GM19351 (cell line): ENCODE data around the gene UNC80.
A peak's percentile ranks its signal among the peaks of the same experiment; 100 is the strongest.

ENCODE experiments used
- ATAC-seq: cut with Tn5 transposase; IDR thresholded peaks from one replicate; pipeline ENCODE4 v1.9.1; 2021; ENCODE audit warnings: mild to moderate bottlenecking, moderate library complexity; ENCODE audit not compliant: unreplicated experiment

UNC80 gene

DNA sequence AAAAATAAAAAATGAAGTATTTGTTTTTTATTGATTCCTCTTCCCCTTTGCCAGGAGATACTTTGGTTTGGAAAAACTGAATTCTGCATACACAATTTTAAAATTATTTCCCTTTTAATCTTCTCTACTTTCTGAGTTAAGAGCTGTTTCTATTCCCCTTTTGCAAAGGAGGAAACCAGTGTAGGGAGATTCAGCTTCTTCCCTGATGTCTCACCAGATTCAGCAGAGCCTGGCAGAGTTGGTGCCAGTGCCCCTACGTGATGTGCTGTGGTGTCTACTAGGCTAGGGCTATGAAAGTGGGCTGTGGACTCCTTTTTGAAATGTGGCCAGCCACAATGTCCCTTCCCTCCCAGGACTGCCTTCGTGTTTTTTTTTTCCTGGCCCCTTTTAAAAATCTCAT, 233.2 kb downstream of the UNC80 start:
- no peak for ATAC-seq

DNA sequence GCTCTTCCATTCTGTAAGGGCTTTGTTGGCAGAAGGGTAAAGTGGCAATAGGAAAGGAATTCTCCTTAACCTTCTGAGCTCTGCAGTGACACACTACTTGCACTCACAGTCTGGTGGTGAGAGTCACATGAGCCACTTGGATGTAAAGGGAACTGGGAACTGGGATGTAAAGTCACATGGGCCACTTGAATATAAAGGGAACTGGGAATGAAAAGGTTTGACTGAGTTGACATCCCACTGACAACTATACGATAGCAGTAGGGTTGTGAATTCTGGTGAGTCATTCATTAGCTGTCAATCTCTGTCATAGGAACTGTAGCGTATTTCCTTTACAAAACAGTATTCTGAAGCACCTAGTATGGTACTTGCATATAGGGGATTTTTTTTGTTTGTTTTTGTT, 236.3 kb downstream of the UNC80 start:
- peak; percentile 41 for ATAC-seq

DNA sequence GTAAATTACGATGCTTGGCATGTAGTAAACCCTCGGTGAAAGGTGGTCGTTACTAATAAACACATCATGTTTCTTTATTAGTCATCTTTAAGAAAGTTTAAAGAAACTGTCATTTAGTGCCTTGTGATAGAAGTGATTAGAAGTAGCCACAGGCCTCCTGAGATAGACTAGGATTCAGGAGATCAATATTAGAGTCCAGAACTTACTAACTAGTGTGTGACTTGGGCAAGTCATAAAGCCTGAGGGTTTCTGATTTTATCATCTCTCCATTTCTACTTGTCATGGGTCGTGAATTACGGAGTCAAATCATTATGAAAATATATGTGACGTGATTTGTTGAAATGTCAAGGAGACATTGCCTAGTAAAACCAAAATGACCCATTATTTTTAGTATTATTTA, 237.5 kb downstream of the UNC80 start:
- ATAC-seq, result no peak

DNA sequence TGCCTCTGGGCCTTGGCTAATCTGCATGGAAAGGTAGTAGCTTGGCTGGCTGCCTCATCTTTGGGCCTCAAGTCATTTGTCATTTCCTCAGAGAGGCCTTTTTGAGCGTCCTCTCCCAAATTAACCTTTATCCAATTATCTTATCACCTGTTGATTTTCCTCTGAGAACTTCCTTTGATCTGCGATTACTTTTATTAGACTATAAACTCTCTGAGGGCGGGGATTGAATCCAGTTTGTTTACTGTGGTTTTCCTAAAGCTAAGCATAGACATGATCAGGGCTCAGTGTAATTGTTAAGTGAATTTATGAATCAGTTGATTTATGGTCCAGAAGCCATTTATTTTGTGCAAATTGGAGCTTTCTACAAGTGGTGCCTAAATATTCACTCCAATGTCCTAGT, 238.3 kb downstream of the UNC80 start:
- ATAC-seq, result no peak

DNA sequence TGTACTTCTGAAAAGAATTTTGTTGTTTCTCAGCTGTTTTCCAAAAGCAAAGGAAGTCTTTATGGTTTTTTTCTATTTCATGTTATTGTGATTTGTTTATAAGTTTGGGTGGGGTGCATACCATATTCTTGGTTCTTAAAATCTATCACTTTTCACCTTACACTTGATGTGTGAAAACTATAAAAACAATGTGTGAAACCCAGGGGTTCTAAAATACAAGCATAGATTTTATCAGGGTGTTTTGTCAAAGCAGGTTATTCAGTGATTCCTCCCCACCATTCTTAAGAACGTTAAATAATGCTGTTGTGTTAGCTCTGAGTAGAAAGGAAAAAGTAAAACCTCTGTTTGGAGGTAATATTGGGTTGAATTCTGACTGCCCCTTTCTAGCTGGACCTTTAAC, 248.5 kb downstream of the UNC80 start:
- no peak for ATAC-seq

DNA sequence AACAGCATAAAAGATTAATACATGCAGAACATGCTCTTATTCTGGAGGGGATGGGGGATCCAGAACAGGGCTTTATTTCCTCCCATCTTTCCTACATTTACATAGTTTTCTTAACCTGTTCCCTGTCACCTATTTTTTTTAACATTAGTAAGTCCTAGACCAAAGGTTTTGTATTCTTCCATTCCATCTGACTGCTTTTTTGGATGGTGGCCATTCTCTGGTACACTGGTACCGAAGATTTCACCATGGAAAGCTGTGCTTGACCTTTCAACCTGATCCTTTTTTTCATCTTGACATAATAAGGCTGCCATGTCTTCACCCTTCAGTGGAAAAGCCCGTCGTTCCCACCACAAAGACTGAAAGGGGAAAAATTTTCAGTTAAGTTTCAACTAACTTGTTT, 251.2 kb downstream of the UNC80 start:
- ATAC-seq, result no peak

DNA sequence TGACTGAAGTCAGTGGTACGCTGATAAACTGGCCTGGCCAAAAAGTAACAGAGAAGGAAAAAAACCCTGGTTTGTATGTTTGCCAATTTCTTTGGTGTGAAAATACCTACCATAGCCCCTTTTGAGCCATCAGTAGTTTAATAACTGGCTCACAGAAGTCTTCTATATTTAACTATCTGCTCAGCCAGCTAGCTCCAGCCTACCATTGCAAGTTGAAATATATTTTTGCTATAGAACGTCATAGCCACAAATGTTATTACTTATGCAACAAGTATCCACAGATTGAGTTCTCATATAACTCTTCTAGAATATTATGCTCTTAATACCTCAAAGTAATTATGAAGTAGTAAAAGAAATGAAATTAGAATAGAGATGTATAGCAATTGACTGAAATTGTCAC, 256.0 kb downstream of the UNC80 start:
- ATAC-seq, result no peak

DNA sequence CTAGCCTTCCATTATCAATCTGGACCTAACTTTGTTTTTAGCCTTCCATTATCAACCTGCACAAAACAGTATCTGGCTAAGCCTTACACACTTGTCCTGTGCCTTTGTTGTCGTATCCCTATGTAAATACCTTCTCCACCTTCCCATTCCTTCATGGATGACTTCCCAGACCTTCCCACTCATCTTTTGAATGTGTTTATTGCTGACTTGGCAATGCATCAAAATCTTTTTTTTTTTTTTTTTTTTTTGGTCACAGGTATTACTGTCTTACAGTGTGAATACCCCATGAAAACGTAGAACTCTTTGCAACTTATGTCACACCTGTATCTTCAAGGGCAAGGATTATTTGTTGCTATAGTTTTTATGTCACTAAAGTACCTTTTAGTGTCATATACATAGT, 256.5 kb downstream of the UNC80 start:
- no peak for ATAC-seq

DNA sequence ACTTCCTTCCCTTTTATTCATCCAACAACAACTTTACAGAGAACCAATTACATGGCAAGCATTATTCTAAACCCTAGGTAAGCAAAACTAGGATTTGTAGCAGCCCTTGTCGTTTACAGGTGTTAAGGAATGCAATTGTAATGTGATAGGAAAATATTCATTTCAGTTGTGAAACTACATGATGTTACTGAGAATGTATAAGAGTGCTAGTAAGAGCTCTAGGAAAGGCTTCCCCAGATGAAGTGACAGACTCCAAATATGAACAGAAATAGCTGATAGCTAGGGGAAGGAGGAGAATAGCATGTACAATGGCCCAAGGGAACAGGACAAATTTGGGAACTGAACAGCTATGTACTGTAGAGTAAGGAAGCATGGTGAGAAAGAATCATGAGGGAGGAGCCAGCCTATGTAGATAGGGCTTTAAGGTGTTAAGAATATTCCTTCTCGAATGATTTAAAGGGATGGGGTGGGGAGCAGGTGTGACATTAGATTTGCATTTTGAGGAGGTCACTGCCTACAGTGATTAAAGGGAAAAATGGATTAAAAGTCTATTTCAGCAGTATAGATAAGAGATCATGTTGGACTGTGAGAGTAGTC, 262.6 kb downstream of the UNC80 start:
- ATAC-seq, result no peak

DNA sequence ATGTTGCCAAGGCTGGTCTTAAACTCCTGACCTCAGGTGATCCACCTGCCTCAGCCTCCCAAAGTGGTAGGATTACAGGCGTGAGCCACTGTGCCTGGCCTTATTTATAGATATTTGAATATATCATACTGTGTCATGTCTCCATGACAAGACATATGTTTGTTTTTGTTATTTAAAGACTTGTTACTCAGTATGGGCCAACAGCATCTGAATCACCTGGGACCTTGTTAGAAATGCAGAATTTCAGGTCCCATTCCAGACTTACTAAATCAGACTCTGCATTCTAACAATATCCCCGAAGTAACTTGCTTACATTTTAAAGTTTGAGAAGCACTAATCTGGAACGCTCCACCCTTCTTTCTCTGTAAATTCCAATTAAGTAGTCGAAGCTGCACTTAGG, 264.0 kb downstream of the UNC80 start:
- no peak for ATAC-seq

DNA sequence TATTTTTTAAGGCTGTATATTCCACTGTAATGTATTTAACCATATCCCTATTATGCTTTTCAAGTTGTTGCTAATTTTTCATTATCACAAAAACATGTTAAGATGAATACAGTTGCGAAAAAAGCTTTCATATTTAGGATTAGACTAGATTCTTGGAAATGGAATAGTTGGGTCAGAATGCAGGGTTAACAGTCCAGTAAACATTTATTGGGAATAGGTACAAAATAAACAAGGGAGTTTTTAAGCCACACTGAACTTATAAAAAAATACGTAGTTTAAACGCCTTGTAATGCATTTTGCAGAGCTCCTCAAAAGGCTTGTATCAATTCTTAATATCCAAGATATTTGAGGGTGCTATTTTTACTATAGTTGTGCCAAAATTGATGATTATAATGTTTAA, 266.4 kb downstream of the UNC80 start:
- ATAC-seq, result no peak

DNA sequence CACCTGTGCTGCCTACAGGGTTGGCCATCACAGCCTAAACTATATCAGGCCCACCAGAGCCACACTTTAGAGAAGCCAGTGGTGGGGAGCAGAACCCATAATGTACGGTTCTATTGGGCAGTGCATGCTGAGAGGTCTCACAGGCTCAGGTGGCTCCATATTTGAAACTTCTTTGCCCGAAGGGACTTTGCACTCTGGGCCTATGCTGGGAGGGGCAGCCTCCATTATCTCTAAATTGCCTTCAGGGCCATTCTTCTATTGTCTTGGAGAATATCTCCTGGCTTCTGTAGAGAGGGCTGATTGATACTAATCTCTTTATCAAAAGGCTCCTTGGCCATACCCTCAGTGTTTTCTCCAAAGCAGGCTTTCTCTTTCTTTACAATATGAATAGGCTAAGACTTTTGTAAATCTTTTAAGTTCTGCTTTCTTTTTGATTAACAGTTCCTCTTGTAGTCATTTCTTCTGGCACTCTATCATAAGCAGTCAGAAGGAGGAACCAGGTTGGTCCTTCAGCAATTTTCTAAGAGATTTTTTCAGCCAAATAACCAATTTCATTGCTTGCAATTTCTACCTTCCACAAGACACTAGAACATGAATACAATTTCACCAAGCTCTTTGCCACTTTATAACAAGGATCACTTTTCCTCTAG, 275.3 kb downstream of the UNC80 start:
- ATAC-seq, result no peak
